Uterus (tissue), 4 donors: ENCODE measurements around the gene GNG12. TPM values are rescaled to one million over a fixed set of nuclear protein-coding genes. Genes with fewer than 3 reads are reported as not detected.
A peak's percentile ranks its signal among the peaks of the same experiment; 100 is the strongest.

ENCODE experiments used
- DNase-seq, 2 donors: peaks; one replicate each; pipeline ENCODE4 v3.0.0-alpha.2; 2019 to 2020
- H3K27ac ChIP-seq, 2 donors: fragments of 200-600 bp; sonication (generic); 1 replicate in 1 of 2; 2 replicates in 1 of 2; pipeline ENCODE4 v1.5.1; 2016 to 2018
- H3K27me3 ChIP-seq, 2 donors: fragments of 200-600 bp; sonication (generic); one replicate each; pipeline ENCODE4 v1.5.1; 2018 to 2019; ENCODE audit warnings: control low read depth in 1 of 2
- H3K36me3 ChIP-seq, 2 donors: fragments of 200-600 bp; sonication (generic); one replicate each; pipeline ENCODE4 v1.5.1; 2019; ENCODE audit warnings: control low read depth in 1 of 2
- H3K4me1 ChIP-seq, 2 donors: fragments of 200-600 bp; sonication (generic); one replicate each; pipeline ENCODE4 v1.5.1; 2018 to 2019; ENCODE audit warnings: control low read depth in 1 of 2
- H3K4me3 ChIP-seq, 2 donors: fragments of 200-600 bp; sonication (generic); 1 replicate in 1 of 2; 2 replicates in 1 of 2; pipeline ENCODE4 v1.5.1; 2018 to 2019; ENCODE audit warnings: mild to moderate bottlenecking in 1 of 2
- H3K9me3 ChIP-seq, 2 donors: fragments of 200-600 bp; sonication (generic); one replicate each; pipeline ENCODE4 v1.5.1; 2019; ENCODE audit warnings: control low read depth in 1 of 2
- CTCF ChIP-seq, 4 experiments: fragments of 200-600 bp in 2 of 4; fragments of 450-650 bp in 2 of 4; sonication (generic) in 2 of 4; IDR thresholded peaks; one replicate each; pipeline ENCODE4 v1.5.1; 2016 to 2019; ENCODE audit warnings: antibody characterized with exemption in 4 of 4, mild to moderate bottlenecking in 2 of 4, moderate library complexity in 1 of 4
- POLR2A ChIP-seq, 2 donors: fragments of 450-650 bp; IDR thresholded peaks; one replicate each; pipeline ENCODE4 v1.6.1; 2016; ENCODE audit warnings: antibody characterized with exemption in 2 of 2, mild to moderate bottlenecking in 1 of 2, moderate library complexity in 1 of 2
- intact Hi-C: fragments of 100-400 bp; cut with DNase I; formaldehyde crosslinking; loops from one replicate; pipeline ENCODE4 v1.15.1; 2023; ENCODE audit warnings: low total_unique reads
- total RNA-seq, 4 donors: library from RNA; depleted of rRNA in 3 of 4; stranded (reverse); fragments of >200 nt in 3 of 4; gene quantifications; one replicate each; pipeline versions ENCODE4 v1.1.0 to v1.2.4, GENCODE V29; 2014 to 2023
- donor health status: DM: yes; HTN: yes; CAD: no.

Gene GNG12
- total RNA-seq, 4 donors from 2014 or later, result 45.3 to 179 (median 120) TPM

GRCh38 chr1:67788904-67789303 is 44.4 kb downstream of the GNG12 start:
- peak overlapping the region in 1 of 2 donors; percentile 1 for H3K27ac ChIP-seq
- H3K27me3 ChIP-seq, result no peaks in the 10 kb centered on the region
- H3K4me1 ChIP-seq, result peaks cover 0 to 9% of the 10 kb centered on the region in 2 donors
- DNase-seq, result no peak
- intact Hi-C loops, result no loop called here
- no peak for TF ChIP-seq CTCF (IDR thresholded peaks at IDR 0.05)
- TF ChIP-seq POLR2A (IDR thresholded peaks at IDR 0.05), result no peak
- H3K4me3 ChIP-seq, result no peak overlapping the region
- no peaks in the 10 kb centered on the region for H3K9me3 ChIP-seq
- H3K36me3 ChIP-seq, result no peaks in the 10 kb centered on the region

- H3K36me3 ChIP-seq, result no peaks in the 10 kb centered on the region
- intact Hi-C loops, result no loop called here
- DNase-seq, result no peak
- H3K27me3 ChIP-seq, result no peaks in the 10 kb centered on the region
- H3K4me3 ChIP-seq, result no peak overlapping the region
- H3K27ac ChIP-seq, result peak overlapping the region in 1 of 2 donors; percentile 1
- TF ChIP-seq CTCF (IDR thresholded peaks at IDR 0.05) (no peak), POLR2A (IDR thresholded peaks at IDR 0.05) (no peak)
- no peaks in the 10 kb centered on the region for H3K9me3 ChIP-seq
- H3K4me1 ChIP-seq, result peaks cover 0 to 9% of the 10 kb centered on the region in 2 donors
Observed at GRCh38 chr1:67788238-67788790, 45.0 kb downstream of the GNG12 start.

GRCh38 chr1:67787746-67788145 is 45.5 kb downstream of the GNG12 start:
- H3K27ac ChIP-seq, result peak overlapping the region in 1 of 2 donors; percentile 0
- peaks cover 0 to 9% of the 10 kb centered on the region in 2 donors for H3K4me1 ChIP-seq
- intact Hi-C loops, result no loop called here
- no peaks in the 10 kb centered on the region for H3K9me3 ChIP-seq
- no peaks in the 10 kb centered on the region for H3K27me3 ChIP-seq
- no peaks in the 10 kb centered on the region for H3K36me3 ChIP-seq
- no peak overlapping the region for H3K4me3 ChIP-seq
- DNase-seq, result no peak
- TF ChIP-seq POLR2A (IDR thresholded peaks at IDR 0.05) (no peak), CTCF (IDR thresholded peaks at IDR 0.05) (no peak)

GRCh38 chr1:67785847-67786753 is 47.2 kb downstream of the GNG12 start:
- Histone ChIP-seq H3K36me3 (no peaks in the 10 kb centered on the region), H3K4me3 (no peak overlapping the region), H3K4me1 (peaks cover 0 to 3% of the 10 kb centered on the region in 2 donors), H3K9me3 (no peaks in the 10 kb centered on the region), H3K27ac (peak overlapping the region; percentile 16 to 46), H3K27me3 (no peaks in the 10 kb centered on the region)
- no peak for DNase-seq
- TF ChIP-seq CTCF (IDR thresholded peaks at IDR 0.05) (no peak), POLR2A (IDR thresholded peaks at IDR 0.05) (no peak)
- intact Hi-C loops, result no loop called here

- no peak overlapping the region for H3K27ac ChIP-seq
- no peaks in the 10 kb centered on the region for H3K9me3 ChIP-seq
- H3K4me3 ChIP-seq, result no peak overlapping the region
- no peak for DNase-seq
- H3K4me1 ChIP-seq, result no peaks in the 10 kb centered on the region
- H3K27me3 ChIP-seq, result no peaks in the 10 kb centered on the region
- no peaks in the 10 kb centered on the region for H3K36me3 ChIP-seq
- TF ChIP-seq CTCF (IDR thresholded peaks at IDR 0.05), result no peak
- TF ChIP-seq POLR2A (IDR thresholded peaks at IDR 0.05), result no peak
- intact Hi-C loops, result no loop called here
Observed at GRCh38 chr1:67784545-67785186, 48.6 kb downstream of the GNG12 start.
